Measurements from ENCODE around the gene OAS3. TPM values are rescaled to one million over a fixed set of nuclear protein-coding genes. Genes with fewer than 3 reads are reported as not detected.

The OAS3 gene
- polyA plus RNA-seq, 1 of the 3 experiments (the other 2 are of a cell fraction): 3.0 TPM

DNA sequence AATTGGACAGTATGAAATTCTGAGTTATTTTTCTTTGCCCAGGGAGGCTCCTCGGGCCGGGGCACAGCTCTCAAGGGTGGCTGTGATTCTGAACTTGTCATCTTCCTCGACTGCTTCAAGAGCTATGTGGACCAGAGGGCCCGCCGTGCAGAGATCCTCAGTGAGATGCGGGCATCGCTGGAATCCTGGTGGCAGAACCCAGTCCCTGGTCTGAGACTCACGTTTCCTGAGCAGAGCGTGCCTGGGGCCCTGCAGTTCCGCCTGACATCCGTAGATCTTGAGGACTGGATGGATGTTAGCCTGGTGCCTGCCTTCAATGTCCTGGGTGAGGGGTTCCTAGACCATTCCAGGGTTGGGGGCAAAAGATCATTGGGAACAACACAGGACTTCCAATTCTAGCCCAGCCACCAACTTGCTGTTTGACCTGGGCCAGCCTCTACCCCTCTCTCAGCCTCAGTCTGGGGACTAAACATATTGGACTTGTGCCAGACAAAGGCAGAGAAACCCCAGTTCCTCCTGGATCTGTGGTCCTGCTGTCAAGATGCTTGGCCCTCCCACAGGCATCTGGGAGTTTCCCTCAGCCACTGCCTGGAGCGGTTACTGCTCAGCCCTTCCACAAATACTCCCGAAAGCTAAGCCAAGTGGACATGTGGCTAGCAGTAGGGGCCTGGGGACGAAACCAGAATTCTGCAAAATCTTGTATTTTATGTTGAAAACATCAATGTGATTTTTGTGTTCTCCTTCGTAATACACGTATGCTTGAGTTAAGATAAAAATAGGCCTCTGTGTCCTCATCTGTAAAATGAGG is 3.5 kb downstream of the OAS3 start (continued):
- TF ChIP-seq, protein P1, sequence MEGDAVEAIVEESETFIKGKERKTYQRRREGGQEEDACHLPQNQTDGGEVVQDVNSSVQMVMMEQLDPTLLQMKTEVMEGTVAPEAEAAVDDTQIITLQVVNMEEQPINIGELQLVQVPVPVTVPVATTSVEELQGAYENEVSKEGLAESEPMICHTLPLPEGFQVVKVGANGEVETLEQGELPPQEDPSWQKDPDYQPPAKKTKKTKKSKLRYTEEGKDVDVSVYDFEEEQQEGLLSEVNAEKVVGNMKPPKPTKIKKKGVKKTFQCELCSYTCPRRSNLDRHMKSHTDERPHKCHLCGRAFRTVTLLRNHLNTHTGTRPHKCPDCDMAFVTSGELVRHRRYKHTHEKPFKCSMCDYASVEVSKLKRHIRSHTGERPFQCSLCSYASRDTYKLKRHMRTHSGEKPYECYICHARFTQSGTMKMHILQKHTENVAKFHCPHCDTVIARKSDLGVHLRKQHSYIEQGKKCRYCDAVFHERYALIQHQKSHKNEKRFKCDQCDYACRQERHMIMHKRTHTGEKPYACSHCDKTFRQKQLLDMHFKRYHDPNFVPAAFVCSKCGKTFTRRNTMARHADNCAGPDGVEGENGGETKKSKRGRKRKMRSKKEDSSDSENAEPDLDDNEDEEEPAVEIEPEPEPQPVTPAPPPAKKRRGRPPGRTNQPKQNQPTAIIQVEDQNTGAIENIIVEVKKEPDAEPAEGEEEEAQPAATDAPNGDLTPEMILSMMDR (IDR thresholded peaks at IDR 0.05): no peak
- TF ChIP-seq, protein P2, sequence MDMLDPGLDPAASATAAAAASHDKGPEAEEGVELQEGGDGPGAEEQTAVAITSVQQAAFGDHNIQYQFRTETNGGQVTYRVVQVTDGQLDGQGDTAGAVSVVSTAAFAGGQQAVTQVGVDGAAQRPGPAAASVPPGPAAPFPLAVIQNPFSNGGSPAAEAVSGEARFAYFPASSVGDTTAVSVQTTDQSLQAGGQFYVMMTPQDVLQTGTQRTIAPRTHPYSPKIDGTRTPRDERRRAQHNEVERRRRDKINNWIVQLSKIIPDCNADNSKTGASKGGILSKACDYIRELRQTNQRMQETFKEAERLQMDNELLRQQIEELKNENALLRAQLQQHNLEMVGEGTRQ (IDR thresholded peaks at IDR 0.05; ENCODE audit: borderline replicate concordance, low read depth, low read length): no peak
- no peak for TF ChIP-seq SIN3A (IDR thresholded peaks at IDR 0.05; ENCODE audit: borderline replicate concordance, low read depth, low read length)

DNA sequence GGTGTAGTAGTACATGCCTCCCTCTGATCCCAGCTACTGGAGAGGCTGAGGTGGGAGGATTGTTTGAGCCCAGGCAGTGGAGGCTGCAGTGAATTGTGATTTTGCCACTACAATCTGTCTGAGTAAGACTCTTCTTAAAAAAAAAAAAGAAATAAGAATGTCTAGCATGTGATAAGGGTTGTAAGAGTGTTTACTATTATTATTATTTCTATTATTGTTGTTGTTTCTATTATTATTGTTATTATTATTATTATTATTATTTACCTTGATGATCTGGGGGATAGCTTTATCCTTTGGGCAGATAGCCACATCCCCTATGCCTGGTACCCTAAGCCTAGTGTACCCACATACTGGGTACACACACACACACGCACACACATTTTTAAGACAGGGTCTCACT is 4.3 kb downstream of the OAS3 start:
- POLR2A ChIA-PET: no interaction called here
- no peak for DNase-seq
- Histone ChIP-seq H3K4me3 (ENCODE audit: low read depth in 2 of 2, low read length in 1 of 2) (no peak overlapping the region), H2AFZ (ENCODE audit: low read depth) (no peak overlapping the region), H3K4me2 (no peak overlapping the region), H3K9ac (no peak overlapping the region), H3K9me3 (no peaks in the 10 kb centered on the region), H3K27ac (ENCODE audit: low read depth in 2 of 2, low read length in 1 of 2) (no peak overlapping the region), H3K36me3 (replicated peaks in 1 of 2; ENCODE audit: control insufficient read depth in 1 of 2, insufficient read depth in 2 of 2, low read length in 1 of 2) (no peaks in the 10 kb centered on the region), H3K4me1 (ENCODE audit: control insufficient read depth in 1 of 2, insufficient read depth in 2 of 2, low read depth in 1 of 2, low read length in 1 of 2) (peaks cover 0 to 26% of the 10 kb centered on the region in 2 experiments; a peak in 2 of 4 replicates), H3K27me3 (ENCODE audit: insufficient read depth) (no peaks in the 10 kb centered on the region), H4K20me1 (ENCODE audit: insufficient read depth) (no peaks in the 10 kb centered on the region), H3F3A (replicated peaks; ENCODE audit: insufficient read depth) (no peaks in the 10 kb centered on the region), H3K9me2 (no peaks in the 10 kb centered on the region), H3K79me2 (ENCODE audit: insufficient read depth) (no peaks in the 10 kb centered on the region)
- 92% methylated on average over 1 of the region's 1 CpG for WGBS (ENCODE audit: low lambda C conversion rate)
- CTCF ChIA-PET: interaction anchor here (1.1 kb wide), 1 partner anchor 492 kb away, joined by 3 read pairs; no protein-coding TSS in a partner anchor
- TF ChIP-seq FOXJ3 (CRISPR knock-in tag; IDR thresholded peaks at IDR 0.05): no peak
- TF ChIP-seq GATA2 (CRISPR knock-in tag; IDR thresholded peaks at IDR 0.05): no peak
- no peak for TF ChIP-seq POLR2AphosphoS5 (IDR thresholded peaks at IDR 0.05; ENCODE audit: low read depth, low read length)
- TF ChIP-seq CHD2 (IDR thresholded peaks at IDR 0.05; ENCODE audit: low read length, partially characterized antibody): no peak
- no peak for TF ChIP-seq RFX5 (IDR thresholded peaks at IDR 0.05; ENCODE audit: low read length)
- no peak for TF ChIP-seq GABPA (IDR thresholded peaks at IDR 0.05; ENCODE audit: low read depth)
- TF ChIP-seq, protein P3, sequence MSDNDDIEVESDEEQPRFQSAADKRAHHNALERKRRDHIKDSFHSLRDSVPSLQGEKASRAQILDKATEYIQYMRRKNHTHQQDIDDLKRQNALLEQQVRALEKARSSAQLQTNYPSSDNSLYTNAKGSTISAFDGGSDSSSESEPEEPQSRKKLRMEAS (IDR thresholded peaks at IDR 0.05; ENCODE audit: low read depth): no peak
- no peak for TF ChIP-seq SIN3A (IDR thresholded peaks at IDR 0.05; ENCODE audit: borderline replicate concordance, low read depth, low read length)
- TF ChIP-seq, protein P4, sequence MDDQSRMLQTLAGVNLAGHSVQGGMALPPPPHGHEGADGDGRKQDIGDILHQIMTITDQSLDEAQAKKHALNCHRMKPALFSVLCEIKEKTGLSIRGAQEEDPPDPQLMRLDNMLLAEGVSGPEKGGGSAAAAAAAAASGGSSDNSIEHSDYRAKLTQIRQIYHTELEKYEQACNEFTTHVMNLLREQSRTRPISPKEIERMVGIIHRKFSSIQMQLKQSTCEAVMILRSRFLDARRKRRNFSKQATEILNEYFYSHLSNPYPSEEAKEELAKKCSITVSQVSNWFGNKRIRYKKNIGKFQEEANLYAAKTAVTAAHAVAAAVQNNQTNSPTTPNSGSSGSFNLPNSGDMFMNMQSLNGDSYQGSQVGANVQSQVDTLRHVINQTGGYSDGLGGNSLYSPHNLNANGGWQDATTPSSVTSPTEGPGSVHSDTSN (IDR thresholded peaks at IDR 0.05): no peak
- no peak for TF ChIP-seq JUND (IDR thresholded peaks at IDR 0.05)
- no peak for TF ChIP-seq MXI1 (IDR thresholded peaks at IDR 0.05; ENCODE audit: low read depth, low read length)
- TF ChIP-seq NRF1 (IDR thresholded peaks at IDR 0.05; ENCODE audit: low read depth, low read length): no peak
- TF ChIP-seq, protein P1 (IDR thresholded peaks at IDR 0.05): no peak
- TF ChIP-seq TCF12 (IDR thresholded peaks at IDR 0.05): no peak
- TF ChIP-seq, protein P5, sequence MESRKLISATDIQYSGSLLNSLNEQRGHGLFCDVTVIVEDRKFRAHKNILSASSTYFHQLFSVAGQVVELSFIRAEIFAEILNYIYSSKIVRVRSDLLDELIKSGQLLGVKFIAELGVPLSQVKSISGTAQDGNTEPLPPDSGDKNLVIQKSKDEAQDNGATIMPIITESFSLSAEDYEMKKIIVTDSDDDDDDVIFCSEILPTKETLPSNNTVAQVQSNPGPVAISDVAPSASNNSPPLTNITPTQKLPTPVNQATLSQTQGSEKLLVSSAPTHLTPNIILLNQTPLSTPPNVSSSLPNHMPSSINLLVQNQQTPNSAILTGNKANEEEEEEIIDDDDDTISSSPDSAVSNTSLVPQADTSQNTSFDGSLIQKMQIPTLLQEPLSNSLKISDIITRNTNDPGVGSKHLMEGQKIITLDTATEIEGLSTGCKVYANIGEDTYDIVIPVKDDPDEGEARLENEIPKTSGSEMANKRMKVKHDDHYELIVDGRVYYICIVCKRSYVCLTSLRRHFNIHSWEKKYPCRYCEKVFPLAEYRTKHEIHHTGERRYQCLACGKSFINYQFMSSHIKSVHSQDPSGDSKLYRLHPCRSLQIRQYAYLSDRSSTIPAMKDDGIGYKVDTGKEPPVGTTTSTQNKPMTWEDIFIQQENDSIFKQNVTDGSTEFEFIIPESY (IDR thresholded peaks at IDR 0.05; ENCODE audit: borderline replicate concordance, low read depth): no peak
- TF ChIP-seq NFIC (IDR thresholded peaks at IDR 0.05; ENCODE audit: borderline replicate concordance): no peak
